ENCODE data around the gene CFAP68.
"Not testable (repeated sequence)": the region's sequence is repeated elsewhere in the genome, so short reads cannot be mapped to it uniquely, and the experiment has no call there.

The CFAP68 gene

DNA sequence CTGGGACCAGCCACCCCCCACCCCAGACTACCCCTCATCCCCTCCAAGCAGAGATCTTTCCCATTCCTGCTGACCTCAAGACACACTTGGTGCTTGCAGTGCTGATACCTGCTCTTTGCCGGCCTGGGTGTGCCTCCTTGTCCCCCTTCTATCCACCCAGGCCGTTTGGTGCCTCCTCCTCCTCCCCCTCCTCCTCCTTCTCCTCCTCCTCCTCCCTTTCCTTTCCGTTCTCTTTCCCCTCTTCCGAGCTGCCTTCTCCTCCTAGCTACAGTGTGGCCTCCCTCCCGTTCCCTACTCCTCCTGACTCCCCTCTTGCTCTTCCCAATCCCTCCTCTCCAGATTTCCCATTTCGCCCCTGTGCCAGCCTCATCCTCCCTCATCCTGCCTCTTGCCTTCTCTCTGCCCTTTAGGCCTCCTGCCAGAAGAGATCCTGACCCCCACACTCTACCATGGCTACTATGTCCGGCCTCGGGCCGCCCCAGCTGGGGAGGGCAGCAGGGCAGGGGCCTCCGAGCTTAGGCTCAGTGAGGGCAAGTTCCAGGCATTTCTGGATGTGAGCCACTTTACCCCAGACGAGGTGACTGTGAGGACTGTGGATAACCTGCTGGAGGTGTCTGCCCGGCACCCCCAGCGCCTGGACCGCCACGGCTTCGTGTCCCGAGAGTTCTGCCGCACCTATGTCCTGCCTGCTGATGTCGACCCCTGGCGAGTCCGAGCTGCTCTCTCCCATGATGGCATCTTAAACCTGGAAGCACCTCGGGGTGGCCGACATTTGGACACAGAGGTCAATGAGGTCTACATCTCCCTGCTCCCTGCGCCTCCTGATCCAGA, 33.9 kb downstream of the CFAP68 start:
- Histone ChIP-seq H3K4me3 (peak overlapping the region; percentile 13 to 43 (median 27)), H3K27ac (peak overlapping the region; percentile 29 to 92 (median 75))

DNA sequence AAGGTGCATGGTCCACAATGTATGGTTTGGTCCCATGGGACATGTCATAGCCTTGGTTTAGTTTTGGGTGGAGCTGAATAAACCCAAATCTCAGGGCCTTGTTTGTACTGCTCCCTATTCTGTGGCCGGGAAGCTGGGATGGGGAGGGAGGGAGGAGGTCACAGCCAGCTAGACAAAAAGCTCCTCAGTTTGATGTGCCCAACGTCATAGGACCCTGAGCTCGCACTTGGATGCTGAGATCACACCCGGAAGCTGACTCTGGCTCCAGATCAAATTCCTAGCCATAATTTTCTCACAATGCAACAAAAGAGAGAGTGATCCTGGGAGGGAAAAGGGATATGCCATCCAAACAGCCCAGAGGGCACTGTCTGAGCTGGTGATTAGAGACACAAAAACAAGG, 34.7 kb downstream of the CFAP68 start:
- Histone ChIP-seq H3K4me3 (peak overlapping the region in 3 of 7 experiments; percentile 29 to 43 (median 34)), H3K27ac (peak overlapping the region in 19 of 21 experiments; percentile 47 to 92 (median 77))

DNA sequence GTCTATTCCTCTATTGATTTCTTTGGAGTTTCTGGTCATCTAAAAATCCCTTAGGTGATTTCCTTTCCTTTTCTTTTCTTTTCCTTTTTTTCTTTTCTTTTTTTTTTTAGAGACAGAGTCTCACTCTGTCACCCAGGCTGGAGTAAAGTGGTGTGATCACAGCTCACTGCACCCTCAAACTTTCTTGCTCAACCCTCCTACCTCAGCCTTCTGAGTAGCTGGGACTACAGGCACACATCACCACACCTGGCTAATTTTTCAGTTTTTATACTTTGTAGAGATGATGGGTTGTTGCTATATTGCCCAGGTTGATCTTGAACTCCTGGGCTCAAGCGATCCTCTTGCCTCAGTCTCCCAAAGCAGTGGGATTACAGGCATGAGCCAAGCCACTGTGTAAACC, 37.4 kb downstream of the CFAP68 start:
- no peak overlapping the region for H3K27ac ChIP-seq
- no peak overlapping the region for H3K4me3 ChIP-seq

DNA sequence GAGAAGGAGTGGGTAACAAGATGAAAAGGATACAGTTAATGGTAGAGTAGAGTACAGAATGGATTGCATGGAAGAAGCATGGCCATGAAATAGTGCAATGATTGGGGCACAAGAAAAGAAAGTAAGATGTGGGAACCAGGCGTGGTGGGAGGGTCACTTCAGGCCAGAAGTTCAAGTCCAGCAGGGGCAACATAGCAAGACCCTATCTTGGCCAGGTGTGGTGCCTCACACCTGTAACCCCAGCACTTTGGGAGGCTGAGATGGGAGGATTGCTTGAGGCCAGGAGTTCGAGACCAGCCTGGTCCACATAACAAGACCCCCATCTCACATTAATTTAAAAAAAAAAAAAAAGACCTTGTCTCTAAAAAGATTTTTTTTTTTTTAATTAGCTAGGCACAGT, 38.0 kb downstream of the CFAP68 start:
- no peak overlapping the region for H3K27ac ChIP-seq

DNA sequence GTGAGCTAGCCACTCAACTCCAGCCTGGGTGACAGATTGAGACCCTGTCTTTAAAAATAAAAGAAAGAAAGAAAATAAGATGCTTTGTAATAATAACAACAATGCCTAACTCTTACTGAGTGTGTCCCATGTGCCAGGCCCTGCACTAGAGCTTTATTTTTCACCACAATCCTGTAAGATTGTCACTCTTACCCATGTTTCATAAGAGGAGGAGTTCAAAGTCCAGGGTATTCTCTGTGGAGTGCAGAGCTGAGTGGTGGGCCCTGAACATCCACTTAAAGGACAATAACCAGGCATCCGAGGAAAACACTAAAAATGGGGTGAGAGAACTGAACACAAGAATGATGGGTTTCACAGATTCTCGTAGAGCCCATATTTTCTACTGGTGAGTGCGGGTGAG, 38.4 kb downstream of the CFAP68 start:
- Histone ChIP-seq H3K27ac (peak overlapping the region in 7 of 21 experiments; percentile 24 to 77 (median 66)), H3K4me3 (no peak overlapping the region)

More for the DNA sequence above, 38.0 kb downstream of the CFAP68 start:
- no peak overlapping the region for H3K4me3 ChIP-seq

DNA sequence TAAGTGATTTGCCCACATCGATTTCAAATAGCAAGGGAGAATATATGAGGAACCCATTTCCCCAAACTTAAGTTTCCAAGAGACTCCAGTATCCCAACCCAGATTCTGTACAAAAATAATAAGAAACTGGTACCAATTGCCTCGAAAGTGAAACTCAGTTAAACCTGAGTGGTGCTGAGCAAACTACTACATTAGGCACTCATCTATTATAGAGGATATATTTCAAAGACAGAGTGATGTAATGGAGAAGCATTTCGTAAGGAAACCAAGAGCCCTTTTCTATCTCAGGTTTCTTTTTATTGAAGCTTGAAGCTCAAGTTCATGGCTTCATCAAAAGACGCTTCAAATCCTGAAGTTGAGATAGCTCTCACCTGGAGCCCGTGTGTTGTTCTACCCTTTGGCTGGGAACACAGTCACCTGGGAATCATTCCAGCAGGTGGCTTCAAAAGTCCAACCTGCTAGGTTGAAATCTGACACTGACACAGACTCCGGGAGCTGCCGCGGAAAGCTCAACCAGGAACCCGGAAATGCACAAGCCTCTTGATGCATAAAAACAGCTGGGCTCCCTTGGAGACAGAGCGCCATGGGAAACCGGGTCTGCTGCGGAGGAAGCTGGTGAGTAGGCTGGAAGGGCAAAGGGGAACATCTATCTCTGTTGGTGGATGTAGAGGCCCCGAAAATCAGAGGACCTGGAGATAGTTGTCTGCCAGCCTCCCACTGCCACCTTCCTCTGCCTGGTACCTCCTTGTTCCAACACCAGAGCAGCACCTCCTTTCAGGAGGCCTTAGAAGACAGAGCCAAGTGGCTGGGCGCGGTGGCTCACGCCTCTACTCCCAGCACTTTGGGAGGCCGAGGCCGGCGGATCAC, 39.3 kb downstream of the CFAP68 start, which contains the start of gene C11orf52:
TSS of gene C11orf52 (plus strand) at position 524 of the 867 bp plus-strand sequence. CDS start at position 584, 60 bp downstream.
- peak within 1 kb of the TSS in 14 of 21 experiments; percentile 3 to 78 (median 58) for H3K27ac ChIP-seq
- peak within 1 kb of the TSS in 2 of 7 experiments; percentile 11 to 24 for H3K4me3 ChIP-seq

DNA sequence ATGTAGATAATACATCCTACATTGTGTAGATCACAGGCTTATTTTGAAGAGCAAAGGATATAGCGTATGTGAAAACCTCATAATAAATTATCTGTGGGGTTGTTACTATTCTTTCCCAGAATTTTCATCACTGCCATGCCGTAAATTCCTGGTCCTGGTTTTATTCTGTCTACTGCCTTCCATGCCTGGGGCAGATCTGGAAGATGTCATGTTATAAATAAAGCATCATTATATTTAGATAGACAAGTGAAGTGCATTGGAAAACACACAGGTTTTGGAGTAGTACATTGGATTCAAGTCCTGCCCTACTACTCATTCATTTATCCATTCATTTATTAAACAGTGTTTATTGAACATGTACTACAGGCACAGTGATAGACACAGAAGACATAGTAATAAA, 41.6 kb downstream of the CFAP68 start:
- H3K4me3 ChIP-seq = no peak overlapping the region
- H3K27ac ChIP-seq = no peak overlapping the region

DNA sequence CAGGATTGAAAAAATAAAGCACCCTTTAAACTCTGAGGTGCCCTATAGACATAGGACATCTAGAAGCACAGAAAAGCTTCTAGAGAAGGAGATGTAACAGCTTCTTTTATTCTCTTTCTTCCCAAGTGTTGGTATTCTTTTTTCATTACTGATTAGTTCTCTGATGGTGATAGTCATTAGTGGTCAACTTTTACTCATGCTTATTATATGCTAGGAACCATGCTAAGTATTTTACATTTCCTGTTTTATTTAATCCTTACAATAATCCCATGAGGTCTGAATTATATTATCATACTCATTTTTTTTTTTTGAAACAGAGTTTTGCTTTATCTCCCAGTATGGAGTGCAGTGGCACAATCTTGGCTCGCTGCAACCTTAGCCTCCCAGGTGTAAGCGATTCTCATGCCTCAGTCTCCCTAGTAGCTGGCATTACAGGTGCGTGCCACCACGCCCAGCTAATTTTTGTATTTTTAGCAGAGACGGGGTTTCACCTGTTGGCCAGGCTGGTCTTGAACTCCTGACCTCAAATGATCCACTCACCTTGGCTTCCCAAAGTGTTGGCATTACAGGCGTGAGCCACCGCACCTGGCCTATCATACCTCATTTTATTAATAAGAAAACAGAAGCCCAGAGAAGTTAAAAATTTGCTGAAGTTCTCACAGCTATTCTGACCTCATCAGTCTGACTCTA, 42.3 kb downstream of the CFAP68 start:
- H3K27ac ChIP-seq = no peak overlapping the region
- H3K4me3 ChIP-seq = no peak overlapping the region

DNA sequence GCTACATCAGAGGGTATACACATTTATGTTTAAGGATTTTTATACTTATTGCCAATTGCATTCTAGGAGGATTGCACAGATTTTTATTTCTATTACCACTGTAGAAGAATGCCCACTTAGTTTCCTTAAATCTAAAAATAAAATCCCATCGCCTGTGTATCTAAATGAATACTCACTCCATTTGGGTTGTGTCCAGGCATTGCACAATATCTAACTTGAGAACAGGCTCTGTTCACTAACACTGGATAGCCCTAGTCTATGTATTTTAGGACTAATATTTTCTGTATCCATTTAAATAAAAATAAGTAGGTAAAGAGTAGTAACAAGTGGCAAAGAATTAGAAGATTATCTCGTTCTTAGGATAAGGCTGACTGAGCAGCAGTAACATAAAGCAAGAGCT, 43.5 kb downstream of the CFAP68 start:
- Histone ChIP-seq H3K4me3 (no peak overlapping the region), H3K27ac (peak overlapping the region in 16 of 21 experiments; percentile 2 to 89 (median 68))

DNA sequence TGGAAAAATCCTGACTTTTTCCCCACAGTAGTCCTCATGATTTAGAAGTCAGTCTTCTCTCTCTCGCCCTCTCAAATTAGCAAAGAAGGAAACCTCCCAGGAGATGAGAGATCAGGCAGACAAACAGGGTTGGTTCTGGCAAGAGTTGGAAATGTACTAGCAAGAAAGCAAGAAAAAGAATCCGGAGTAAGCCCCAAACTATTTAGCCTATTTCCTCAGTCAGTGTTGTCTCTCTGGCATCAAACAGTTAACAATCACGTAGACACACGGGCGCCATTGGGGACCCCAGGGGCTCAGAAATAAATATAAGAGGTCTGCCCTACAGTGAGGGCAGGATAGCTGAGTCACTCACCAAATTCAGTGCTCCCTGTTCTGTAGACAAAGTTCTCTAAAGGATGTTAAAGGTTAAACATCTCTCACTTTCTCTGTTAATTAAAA, 44.0 kb downstream of the CFAP68 start:
- peak overlapping the region in 16 of 21 experiments; percentile 2 to 89 (median 68) for H3K27ac ChIP-seq
- H3K4me3 ChIP-seq = no peak overlapping the region

DNA sequence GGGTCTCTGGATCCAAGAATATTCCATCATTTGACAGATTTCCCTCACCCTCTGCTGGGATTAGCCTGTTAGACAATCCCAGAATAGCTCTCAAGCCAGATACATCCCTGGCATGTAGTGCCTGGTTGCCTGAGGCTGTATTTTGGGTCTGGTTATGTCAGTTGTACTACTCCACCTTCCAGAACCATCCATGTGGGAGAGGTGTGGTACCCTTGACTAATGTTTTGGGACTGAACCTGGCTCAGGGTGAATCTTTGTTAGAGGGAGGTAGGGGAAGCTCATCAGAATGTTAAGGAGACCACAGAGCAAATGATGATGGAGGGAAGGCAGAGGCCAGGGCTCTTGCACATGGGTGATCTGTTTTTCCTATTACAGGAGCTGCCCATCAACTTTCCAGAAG, 44.6 kb downstream of the CFAP68 start:
- Histone ChIP-seq H3K4me3 (no peak overlapping the region), H3K27ac (peak overlapping the region in 15 of 21 experiments; percentile 2 to 89 (median 69))

DNA sequence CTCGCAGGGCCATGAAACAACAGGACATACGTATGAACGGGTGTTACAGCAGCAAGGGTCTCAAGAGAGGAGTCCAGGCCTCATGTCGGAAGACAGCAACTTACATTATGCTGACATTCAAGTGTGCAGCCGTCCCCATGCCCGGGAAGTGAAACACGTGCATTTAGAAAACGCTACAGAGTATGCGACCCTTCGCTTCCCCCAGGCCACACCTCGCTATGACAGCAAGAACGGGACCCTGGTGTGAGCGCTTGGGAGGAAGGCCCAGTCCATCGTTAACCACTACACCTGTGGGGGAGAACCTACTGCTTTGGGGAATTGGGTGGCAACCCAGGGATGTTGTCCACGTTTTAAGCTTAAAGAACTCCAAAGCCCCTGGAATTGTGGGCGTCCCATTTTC, 46.6 kb downstream of the CFAP68 start:
- Histone ChIP-seq H3K27ac (peak overlapping the region in 16 of 21 experiments; percentile 57 to 89 (median 78)), H3K4me3 (no peak overlapping the region)

DNA sequence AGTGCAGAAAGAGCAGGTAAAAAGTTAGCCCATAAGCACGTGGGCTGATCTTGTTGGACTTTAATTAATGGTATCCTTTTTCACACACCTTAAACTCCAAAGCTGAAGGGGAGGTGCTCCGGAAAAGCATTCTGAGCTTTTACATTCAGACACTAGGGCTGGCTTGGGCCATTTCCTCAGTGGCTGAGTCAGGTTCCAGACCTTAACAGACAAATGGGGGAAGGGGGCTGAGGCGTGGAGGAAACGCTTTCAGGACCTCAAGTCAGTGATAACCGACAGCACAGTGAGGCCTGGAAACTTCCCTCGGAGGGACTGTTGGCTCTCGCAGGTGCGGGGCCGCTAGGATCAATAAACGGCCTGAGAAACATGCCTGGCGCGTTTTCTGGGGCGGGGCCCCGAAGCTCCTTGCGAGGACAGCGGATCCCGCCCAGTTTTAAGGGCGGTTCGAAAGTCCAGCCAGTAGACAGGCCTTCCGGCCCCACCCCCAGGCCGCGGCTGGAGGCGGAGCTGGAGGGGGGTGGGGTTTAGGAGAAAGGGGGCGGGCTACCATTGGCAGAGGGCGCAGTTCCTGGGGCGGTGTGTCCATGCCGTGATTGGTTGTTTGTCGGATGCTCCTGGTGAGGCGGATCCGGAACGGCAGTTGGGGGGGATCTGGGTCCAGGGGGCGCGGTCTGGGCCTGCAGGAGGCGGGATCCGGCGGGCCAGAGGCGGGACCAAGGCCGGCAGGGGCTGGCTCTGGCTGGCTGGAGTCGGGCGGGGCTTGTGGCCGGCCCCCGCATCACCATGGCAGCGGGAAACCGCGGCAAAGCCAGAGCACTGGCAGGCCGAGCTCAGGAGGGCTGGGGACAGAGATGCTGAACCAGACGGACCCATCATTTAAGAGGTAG, 47.4 kb downstream of the CFAP68 start:
- Histone ChIP-seq H3K4me3 (peak overlapping the region; percentile 24 to 41 (median 29)), H3K27ac (peak overlapping the region in 19 of 21 experiments; percentile 10 to 89 (median 77))

DNA sequence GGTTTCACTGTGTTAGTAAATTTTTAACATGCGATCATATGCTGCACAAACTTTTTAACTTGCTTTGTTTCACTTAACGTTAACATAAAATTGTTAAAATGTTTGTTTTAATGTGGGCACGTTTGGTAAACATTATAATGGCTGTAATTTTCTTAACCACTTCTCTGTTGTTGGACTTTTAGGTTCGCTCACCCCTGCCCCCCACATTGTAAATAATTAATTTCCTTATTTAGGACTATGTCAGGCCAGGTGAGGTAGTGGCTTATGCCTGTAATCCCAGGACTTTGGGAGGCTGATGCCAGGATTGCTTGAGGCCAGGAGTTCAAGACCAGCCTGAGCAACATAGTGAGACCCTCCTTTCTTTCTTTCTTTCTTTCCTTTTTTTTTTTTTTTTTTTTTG, 51.1 kb downstream of the CFAP68 start:
- Histone ChIP-seq H3K4me3 (no peak overlapping the region), H3K27ac (no peak overlapping the region)

DNA sequence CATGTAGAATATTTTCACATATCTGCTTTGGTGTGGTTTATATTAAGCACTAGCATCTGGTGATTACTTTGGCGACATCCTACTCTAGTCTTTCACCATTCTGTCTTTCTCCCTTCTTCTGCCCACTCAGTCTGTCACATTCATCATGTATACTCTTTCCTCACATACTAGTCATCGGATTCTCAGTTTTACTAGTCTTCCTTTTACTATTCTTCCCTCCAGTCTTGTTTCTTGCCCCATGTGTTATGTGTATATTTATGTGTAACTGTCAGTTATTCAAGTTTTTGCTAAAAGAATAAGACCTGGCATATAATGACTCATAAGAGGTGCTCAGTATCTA, 53.2 kb downstream of the CFAP68 start:
- Histone ChIP-seq H3K27ac (no peak overlapping the region), H3K4me3 (no peak overlapping the region)

DNA sequence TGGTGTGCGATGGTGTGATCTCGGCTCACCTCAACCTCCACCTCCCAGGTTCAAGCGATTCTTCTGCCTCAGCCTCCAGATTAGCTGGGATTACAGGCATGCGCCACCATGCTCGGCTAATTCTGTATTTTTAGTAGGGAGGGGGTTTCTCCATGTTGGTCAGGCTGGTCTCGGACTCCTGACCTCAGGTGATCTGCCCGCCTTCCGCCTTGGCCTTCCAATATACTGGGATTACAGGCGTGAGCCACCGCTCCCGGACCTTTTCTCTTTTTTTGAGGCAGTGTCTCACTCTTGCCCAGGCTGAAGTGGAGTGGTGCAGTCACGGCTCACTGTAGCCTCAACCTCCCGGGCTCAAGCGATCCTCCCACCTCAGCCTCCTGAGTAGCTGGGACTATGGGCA, 53.8 kb downstream of the CFAP68 start:
- H3K27ac ChIP-seq, H3K4me3 ChIP-seq: not testable (repeated sequence)

DNA sequence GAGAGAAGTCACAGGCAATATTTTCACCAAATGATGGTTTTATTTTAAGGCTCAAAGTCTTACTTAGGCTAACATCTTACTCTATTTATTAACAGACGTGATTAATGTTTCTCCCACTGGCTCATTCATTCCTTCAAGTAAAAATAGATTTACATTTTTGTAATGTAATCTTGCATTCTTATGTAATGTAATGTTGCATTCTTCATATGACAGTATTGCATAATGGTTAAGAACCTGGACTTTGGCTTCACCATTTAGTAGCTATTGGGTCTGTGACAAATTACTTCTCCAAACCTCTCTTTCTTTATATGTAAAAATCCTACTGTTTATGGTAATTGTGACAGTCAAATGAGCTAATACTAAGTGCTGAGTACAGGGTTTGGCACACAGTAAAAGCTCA, 54.5 kb downstream of the CFAP68 start:
- H3K4me3 ChIP-seq = no peak overlapping the region
- no peak overlapping the region for H3K27ac ChIP-seq

DNA sequence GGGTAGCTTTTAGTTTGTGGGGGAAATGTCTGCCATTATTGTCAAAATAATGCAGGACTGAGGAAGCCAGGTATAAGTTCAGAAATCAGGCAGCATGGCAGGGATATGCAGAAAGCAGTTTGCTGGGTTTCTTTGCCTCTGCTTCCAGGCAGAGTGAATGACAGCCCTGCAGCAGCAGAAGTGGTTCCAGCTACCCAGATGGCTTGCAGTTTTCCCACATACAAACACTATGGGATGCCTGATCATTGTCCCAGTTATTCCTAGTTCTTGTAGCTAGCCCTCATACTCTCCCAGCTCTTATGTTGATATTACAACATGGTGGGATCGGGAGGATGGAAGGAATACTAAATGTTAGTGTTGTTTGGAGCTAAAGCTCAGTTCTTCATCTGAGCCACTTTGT, 55.0 kb downstream of the CFAP68 start:
- no peak overlapping the region for H3K4me3 ChIP-seq
- no peak overlapping the region for H3K27ac ChIP-seq
